Ovary (tissue), 9 donors: Measurements from ENCODE around the gene ACE2. TPM values are rescaled to one million over a fixed set of nuclear protein-coding genes. Genes with fewer than 3 reads are reported as not detected.

Experiments
- DNase-seq, 5 donors: peaks; one replicate each; pipeline ENCODE4 v3.0.0-alpha.2; 2019 to 2020
- H3K27ac ChIP-seq, 2 donors: fragments of 200-600 bp; one replicate each; pipeline versions ENCODE4 v1.5.1 to v1.8.0; 2019 to 2022
- H3K27me3 ChIP-seq: fragments of 200-600 bp; one replicate; pipeline ENCODE4 v1.8.0; 2022
- H3K36me3 ChIP-seq: fragments of 200-600 bp; sonication (generic); one replicate; pipeline ENCODE4 v1.5.1; 2019
- H3K4me1 ChIP-seq: one replicate; pipeline ENCODE4 v1.8.1; 2013; ENCODE audit warnings: mild to moderate bottlenecking, moderate library complexity; ENCODE audit not compliant: insufficient read depth
- H3K4me3 ChIP-seq: fragments of 200-600 bp; sonication (generic); one replicate; pipeline ENCODE4 v1.5.1; 2017
- H3K9me3 ChIP-seq, 2 donors: fragments of 200-600 bp in 1 of 2; sonication (generic) in 1 of 2; one replicate each; pipeline versions ENCODE4 v1.5.1 to v1.8.1; 2013 to 2019; ENCODE audit warnings: mild to moderate bottlenecking in 1 of 2, moderate library complexity in 1 of 2
- EP300 ChIP-seq: sonication (generic); formaldehyde crosslinking; IDR thresholded peaks from one replicate; pipeline ENCODE4 v1.6.1; 2017; ENCODE audit warnings: antibody characterized with exemption
- POLR2A ChIP-seq: fragments of 450-650 bp; IDR thresholded peaks from one replicate; pipeline ENCODE4 v1.6.1; 2017; ENCODE audit warnings: antibody characterized with exemption, mild to moderate bottlenecking, moderate library complexity
- WGBS, 3 donors: extraction: QIAGEN DNeasy Blood & Tissue Kit in 1 of 3; methylation state at CpG; one replicate each; pipeline versions ENCODE4 v1.1.5 to v1.1.7; 2013 to 2017; 5-methylcytosine and 5-hydroxymethylcytosine counted together
- intact Hi-C, 4 donors: fragments of 100-400 bp; cut with DNase I; formaldehyde crosslinking; loops; one replicate each; pipeline versions ENCODE4 v1.11.0 to v1.15.1; 2022 to 2023
- polyA plus RNA-seq, 2 donors: library from polyadenylated mRNA; stranded (reverse); fragments of 200-250 nt in 1 of 2; fragments of 350-450 nt in 1 of 2; fragmentation: Illumina TruSeq in 1 of 2; extraction: RNeasy Lipid Tissue Mini Kit (QIAGEN cat#74804) in 1 of 2; gene quantifications; one replicate each; pipeline ENCODE4 v1.2.3, GENCODE V29; 2013 to 2014
- total RNA-seq, 7 donors: library from RNA; depleted of rRNA in 2 of 7; stranded (reverse); fragments of >200 nt in 2 of 7; fragmentation: NEBNext Ultra II Directional in 3 of 7; extraction: Animal tissue kit (Norgen Biotek cat#: 25700) in 3 of 7; gene quantifications; one replicate each; pipeline versions ENCODE4 v1.1.0 to v1.2.4, GENCODE V29; 2016 to 2023
- TF ChIP-seq, protein P1 (sequence below), 3 donors: fragments of 450-650 bp in 2 of 3; fragments of 200-600 bp in 1 of 3; IDR thresholded peaks; one replicate each; pipeline versions ENCODE4 v1.5.1 to v1.8.0; 2016 to 2022; ENCODE audit warnings: antibody characterized with exemption in 3 of 3, mild to moderate bottlenecking in 1 of 3
- donor health status: DM: no; HTN: no; CAD: no; lungs with moderate emphysema.
- donor health status: DM: no; HTN: no; CAD: no.
- donor health status: Bipolar disorder and iron deficiency.
- donor health status: DM: yes; HTN: yes; CAD: no.
- donor health status: DM: no; HTN: no; CAD: no.
- donor health status: DM: yes; HTN: yes; CAD: no.

ACE2 gene
- total and polyA plus RNA-seq, 9 donors = 0.37 to 20.8 (median 2.3) TPM

DNA sequence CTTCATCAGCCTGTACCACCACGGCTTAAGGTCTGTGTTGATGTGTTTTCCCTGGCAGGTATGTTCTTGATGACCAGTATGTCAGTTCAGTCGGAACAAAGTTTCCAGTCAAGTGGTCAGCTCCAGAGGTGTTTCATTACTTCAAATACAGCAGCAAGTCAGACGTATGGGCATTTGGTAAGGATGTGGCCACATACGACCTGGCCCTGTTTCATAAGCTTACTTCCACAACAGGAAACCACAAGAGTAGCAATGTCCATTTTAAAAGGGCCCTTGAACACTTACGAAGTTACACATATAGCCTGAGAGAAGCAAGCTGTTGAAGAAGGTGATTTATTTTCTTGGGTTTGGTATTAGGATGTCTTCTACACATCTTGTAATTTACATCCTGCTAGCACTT, 54.0 kb downstream of the ACE2 start:
- no peak for TF ChIP-seq EP300
- TF ChIP-seq, protein P1, sequence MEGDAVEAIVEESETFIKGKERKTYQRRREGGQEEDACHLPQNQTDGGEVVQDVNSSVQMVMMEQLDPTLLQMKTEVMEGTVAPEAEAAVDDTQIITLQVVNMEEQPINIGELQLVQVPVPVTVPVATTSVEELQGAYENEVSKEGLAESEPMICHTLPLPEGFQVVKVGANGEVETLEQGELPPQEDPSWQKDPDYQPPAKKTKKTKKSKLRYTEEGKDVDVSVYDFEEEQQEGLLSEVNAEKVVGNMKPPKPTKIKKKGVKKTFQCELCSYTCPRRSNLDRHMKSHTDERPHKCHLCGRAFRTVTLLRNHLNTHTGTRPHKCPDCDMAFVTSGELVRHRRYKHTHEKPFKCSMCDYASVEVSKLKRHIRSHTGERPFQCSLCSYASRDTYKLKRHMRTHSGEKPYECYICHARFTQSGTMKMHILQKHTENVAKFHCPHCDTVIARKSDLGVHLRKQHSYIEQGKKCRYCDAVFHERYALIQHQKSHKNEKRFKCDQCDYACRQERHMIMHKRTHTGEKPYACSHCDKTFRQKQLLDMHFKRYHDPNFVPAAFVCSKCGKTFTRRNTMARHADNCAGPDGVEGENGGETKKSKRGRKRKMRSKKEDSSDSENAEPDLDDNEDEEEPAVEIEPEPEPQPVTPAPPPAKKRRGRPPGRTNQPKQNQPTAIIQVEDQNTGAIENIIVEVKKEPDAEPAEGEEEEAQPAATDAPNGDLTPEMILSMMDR (IDR thresholded peaks at IDR 0.05) = no peak
- TF ChIP-seq POLR2A = no peak
- Histone ChIP-seq H3K9me3 (no peaks in the 10 kb centered on the region), H3K36me3 (no peaks in the 10 kb centered on the region), H3K4me3 (no peak overlapping the region), H3K4me1 (no peaks in the 10 kb centered on the region), H3K27ac (no peak overlapping the region), H3K27me3 (no peaks in the 10 kb centered on the region)
- 67 to 71% (median 68%) methylated on average over 5 of the region's 5 CpGs for WGBS, 3 donors
- DNase-seq = no peak
- intact Hi-C loops = no loop called here

GRCh38 chrX:15530318-15530717, 70.4 kb downstream of the ACE2 start:
- no peaks in the 10 kb centered on the region for H3K36me3 ChIP-seq
- no peaks in the 10 kb centered on the region for H3K9me3 ChIP-seq
- intact Hi-C loops = no loop called here
- no peaks in the 10 kb centered on the region for H3K4me1 ChIP-seq
- no peak overlapping the region for H3K27ac ChIP-seq
- no peak for DNase-seq
- WGBS, 3 donors = 66 to 72% (median 67%) methylated on average over 6 of the region's 6 CpGs
- H3K27me3 ChIP-seq = no peaks in the 10 kb centered on the region
- no peak overlapping the region for H3K4me3 ChIP-seq
- TF ChIP-seq POLR2A (no peak), EP300 (no peak)
- TF ChIP-seq, protein P1 (IDR thresholded peaks at IDR 0.05) = no peak

DNA sequence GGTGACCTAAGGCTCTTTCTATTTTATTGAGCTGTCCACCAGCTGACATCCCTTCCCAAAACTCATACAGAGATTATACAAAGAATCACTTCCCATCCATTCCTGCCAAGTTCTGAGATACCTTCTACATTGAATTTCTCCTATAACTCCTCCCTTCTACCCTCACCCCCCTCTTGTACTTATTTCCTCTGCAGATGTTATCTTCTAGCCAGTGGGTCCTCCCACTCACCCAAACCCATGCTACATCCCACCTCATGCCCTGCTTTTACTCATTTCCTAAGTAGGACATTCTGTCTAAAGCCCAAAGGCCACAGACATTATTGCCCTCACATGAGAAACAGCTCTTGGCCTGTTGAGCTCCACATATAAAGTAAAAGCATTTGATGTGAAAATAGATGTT, 71.6 kb downstream of the ACE2 start:
- Histone ChIP-seq H3K27ac (no peak overlapping the region), H3K36me3 (no peaks in the 10 kb centered on the region), H3K4me1 (no peaks in the 10 kb centered on the region), H3K4me3 (no peak overlapping the region), H3K9me3 (no peaks in the 10 kb centered on the region), H3K27me3 (no peaks in the 10 kb centered on the region)
- TF ChIP-seq, protein P1 (IDR thresholded peaks at IDR 0.05) = no peak
- TF ChIP-seq POLR2A (no peak), EP300 (no peak)
- no peak for DNase-seq
- intact Hi-C loops = no loop called here

GRCh38 chrX:15525664-15526416, 74.9 kb downstream of the ACE2 start:
- Histone ChIP-seq H3K4me3 (no peak overlapping the region), H3K27ac (no peak overlapping the region), H3K36me3 (no peaks in the 10 kb centered on the region), H3K4me1 (no peaks in the 10 kb centered on the region), H3K27me3 (no peaks in the 10 kb centered on the region), H3K9me3 (no peaks in the 10 kb centered on the region)
- TF ChIP-seq EP300 = no peak
- no peak for TF ChIP-seq POLR2A
- TF ChIP-seq, protein P1 (IDR thresholded peaks at IDR 0.05) = no peak
- intact Hi-C loops = no loop called here
- WGBS, 3 donors = 67 to 69% (median 68%) methylated on average over 8 of the region's 8 CpGs
- DNase-seq = no peak
